ENCODE results near the gene APOF. TPM values are rescaled to one million over a fixed set of nuclear protein-coding genes. Genes with fewer than 3 reads are reported as not detected.
"Not testable (repeated sequence)": the region's sequence is repeated elsewhere in the genome, so short reads cannot be mapped to it uniquely, and the experiment has no call there.

Gene APOF
- total RNA-seq, 1 donor from 2014 or later, result not detected

- Mint-ChIP-seq H3K9me3 (no peaks in the 10 kb centered on the region), H3K27ac (ENCODE audit: unreplicated experiment) (peak overlapping the region; percentile 84), H3K4me3 (peak overlapping the region; percentile 96), H3K27me3 (ENCODE audit: low read depth) (peaks cover 11% of the 10 kb centered on the region), H3K4me1 (peaks cover 19% of the 10 kb centered on the region), H3K36me3 (ENCODE audit: low read depth) (peaks cover 3% of the 10 kb centered on the region)
- no peak for DNase-seq (ENCODE audit: low read depth, low spot score)
- TF ChIP-seq, protein P1, sequence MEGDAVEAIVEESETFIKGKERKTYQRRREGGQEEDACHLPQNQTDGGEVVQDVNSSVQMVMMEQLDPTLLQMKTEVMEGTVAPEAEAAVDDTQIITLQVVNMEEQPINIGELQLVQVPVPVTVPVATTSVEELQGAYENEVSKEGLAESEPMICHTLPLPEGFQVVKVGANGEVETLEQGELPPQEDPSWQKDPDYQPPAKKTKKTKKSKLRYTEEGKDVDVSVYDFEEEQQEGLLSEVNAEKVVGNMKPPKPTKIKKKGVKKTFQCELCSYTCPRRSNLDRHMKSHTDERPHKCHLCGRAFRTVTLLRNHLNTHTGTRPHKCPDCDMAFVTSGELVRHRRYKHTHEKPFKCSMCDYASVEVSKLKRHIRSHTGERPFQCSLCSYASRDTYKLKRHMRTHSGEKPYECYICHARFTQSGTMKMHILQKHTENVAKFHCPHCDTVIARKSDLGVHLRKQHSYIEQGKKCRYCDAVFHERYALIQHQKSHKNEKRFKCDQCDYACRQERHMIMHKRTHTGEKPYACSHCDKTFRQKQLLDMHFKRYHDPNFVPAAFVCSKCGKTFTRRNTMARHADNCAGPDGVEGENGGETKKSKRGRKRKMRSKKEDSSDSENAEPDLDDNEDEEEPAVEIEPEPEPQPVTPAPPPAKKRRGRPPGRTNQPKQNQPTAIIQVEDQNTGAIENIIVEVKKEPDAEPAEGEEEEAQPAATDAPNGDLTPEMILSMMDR (conservative IDR thresholded peaks at IDR 0.05), result no peak
Measured at GRCh38 chr12:56358836-56359532, 3.7 kb downstream of the APOF start.

DNA sequence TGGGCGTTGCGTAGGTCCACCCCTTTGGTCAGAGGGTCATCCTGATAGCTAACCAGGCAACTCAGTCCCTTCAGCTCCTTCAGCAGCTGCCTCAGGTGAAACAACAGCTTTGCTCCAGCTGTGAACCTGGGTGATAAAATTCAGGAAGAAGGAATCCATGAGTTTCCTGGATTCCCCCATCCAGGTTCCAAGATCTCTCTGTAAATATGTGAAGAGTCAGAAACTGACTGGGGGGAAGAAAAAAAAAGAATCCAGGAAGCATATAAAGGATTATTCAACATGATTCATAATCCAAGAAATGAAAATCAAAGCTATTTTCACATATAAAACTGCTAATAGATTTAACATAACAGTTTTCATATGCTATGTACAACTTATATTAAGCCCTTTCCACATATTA lies 11.3 kb downstream of the APOF start:
- H3K36me3 Mint-ChIP-seq (ENCODE audit: low read depth), result peaks cover 10% of the 10 kb centered on the region
- H3K4me1 Mint-ChIP-seq, result no peaks in the 10 kb centered on the region
- no peak for DNase-seq (ENCODE audit: low read depth, low spot score)
- no peak overlapping the region for H3K27ac Mint-ChIP-seq (ENCODE audit: unreplicated experiment)
- no peaks in the 10 kb centered on the region for H3K9me3 Mint-ChIP-seq
- no peaks in the 10 kb centered on the region for H3K27me3 Mint-ChIP-seq (ENCODE audit: low read depth)
- TF ChIP-seq, protein P1 (conservative IDR thresholded peaks at IDR 0.05), result no peak
- no peak overlapping the region for H3K4me3 Mint-ChIP-seq

DNA sequence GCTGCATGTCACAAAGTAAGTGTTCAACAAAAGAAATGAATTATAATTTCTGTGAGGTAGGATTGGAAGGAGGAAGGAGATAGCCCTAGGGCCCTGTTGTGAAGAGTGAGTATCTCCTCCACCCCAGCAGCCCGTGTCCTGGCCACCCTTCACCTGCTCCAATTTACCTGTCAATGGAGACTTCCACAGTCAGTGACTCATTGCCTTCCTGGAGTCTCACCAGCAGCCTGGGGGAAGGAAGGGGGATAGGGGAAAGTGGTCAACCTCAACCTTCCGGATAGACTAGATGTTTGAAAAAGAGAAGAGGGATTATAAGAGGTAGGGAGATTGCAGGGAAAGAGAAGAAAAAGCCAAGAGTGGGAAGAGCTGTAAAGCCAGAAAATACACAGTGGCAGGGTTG lies 12.0 kb downstream of the APOF start:
- H3K4me3 Mint-ChIP-seq, result no peak overlapping the region

GRCh38 chr12:56348776-56349175 lies 13.9 kb downstream of the APOF start:
- no peak overlapping the region for H3K27ac Mint-ChIP-seq (ENCODE audit: unreplicated experiment)
- DNase-seq (ENCODE audit: low read depth, low spot score), result no peak
- peaks cover 7% of the 10 kb centered on the region for H3K36me3 Mint-ChIP-seq (ENCODE audit: low read depth)
- no peaks in the 10 kb centered on the region for H3K27me3 Mint-ChIP-seq (ENCODE audit: low read depth)
- TF ChIP-seq, protein P1 (conservative IDR thresholded peaks at IDR 0.05), result no peak
- no peak overlapping the region for H3K4me3 Mint-ChIP-seq
- no peaks in the 10 kb centered on the region for H3K4me1 Mint-ChIP-seq
- no peaks in the 10 kb centered on the region for H3K9me3 Mint-ChIP-seq

More for the DNA sequence above, 12.0 kb downstream of the APOF start:
- H3K4me1 Mint-ChIP-seq, result no peaks in the 10 kb centered on the region
- no peaks in the 10 kb centered on the region for H3K27me3 Mint-ChIP-seq (ENCODE audit: low read depth)
- no peak overlapping the region for H3K27ac Mint-ChIP-seq (ENCODE audit: unreplicated experiment)
- TF ChIP-seq, protein P1 (conservative IDR thresholded peaks at IDR 0.05), result no peak
- H3K9me3 Mint-ChIP-seq, result no peaks in the 10 kb centered on the region
- peaks cover 7% of the 10 kb centered on the region for H3K36me3 Mint-ChIP-seq (ENCODE audit: low read depth)
- DNase-seq (ENCODE audit: low read depth, low spot score), result no peak

DNA sequence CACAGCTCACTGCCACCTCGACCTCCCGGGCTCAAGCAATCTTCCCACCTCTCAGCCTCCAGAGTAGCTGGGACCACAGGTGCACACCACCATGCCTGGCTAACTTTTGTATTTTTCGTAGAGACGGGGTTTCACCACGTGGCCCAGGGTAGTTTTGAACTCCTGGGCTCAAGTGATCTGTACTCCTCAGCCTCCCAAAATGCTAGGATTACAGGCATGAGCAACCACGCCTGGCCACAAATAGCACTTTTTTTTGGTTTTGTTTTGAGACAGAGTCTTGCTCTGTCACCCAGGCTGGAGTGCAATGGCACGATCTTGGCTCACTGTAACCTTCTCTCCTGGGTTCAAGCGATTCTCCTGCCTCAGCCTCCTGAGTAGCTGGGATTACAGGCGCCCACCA lies 15.4 kb downstream of the APOF start:
- H3K36me3 Mint-ChIP-seq (ENCODE audit: low read depth); H3K27ac Mint-ChIP-seq (ENCODE audit: unreplicated experiment); H3K4me1 Mint-ChIP-seq; H3K4me3 Mint-ChIP-seq; H3K27me3 Mint-ChIP-seq (ENCODE audit: low read depth); DNase-seq (ENCODE audit: low read depth, low spot score); H3K9me3 Mint-ChIP-seq: not testable (repeated sequence)

GRCh38 chr12:56346675-56347074 lies 16.0 kb downstream of the APOF start:
- H3K4me1 Mint-ChIP-seq, result no peaks in the 10 kb centered on the region
- no peak overlapping the region for H3K4me3 Mint-ChIP-seq
- no peaks in the 10 kb centered on the region for H3K27me3 Mint-ChIP-seq (ENCODE audit: low read depth)
- TF ChIP-seq, protein P1 (conservative IDR thresholded peaks at IDR 0.05), result no peak
- peaks cover 10% of the 10 kb centered on the region for H3K36me3 Mint-ChIP-seq (ENCODE audit: low read depth)
- H3K27ac Mint-ChIP-seq (ENCODE audit: unreplicated experiment), result no peak overlapping the region
- no peak for DNase-seq (ENCODE audit: low read depth, low spot score)
- H3K9me3 Mint-ChIP-seq, result no peaks in the 10 kb centered on the region

DNA sequence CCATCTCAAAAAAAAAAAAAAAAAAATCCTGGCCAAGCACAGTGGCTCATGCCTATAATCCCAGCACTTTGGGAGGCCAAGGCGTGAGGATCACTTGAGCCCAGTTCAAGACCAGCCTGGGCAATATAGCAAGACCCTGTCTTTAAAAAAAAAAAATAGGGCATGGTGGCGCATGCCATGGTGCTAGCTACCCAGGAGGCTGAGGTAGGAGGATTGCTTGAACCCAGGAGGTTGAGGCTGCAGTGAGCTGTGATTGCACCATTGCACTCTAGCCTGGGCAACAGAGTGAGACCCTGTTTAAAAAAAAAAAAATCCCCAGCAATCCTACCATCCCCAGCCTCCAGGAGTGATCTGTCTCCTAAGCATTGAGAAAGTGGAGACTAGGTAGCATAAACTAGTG lies 20.4 kb downstream of the APOF start:
- not testable (repeated sequence) for H3K36me3 Mint-ChIP-seq (ENCODE audit: low read depth); H3K4me3 Mint-ChIP-seq; H3K9me3 Mint-ChIP-seq; DNase-seq (ENCODE audit: low read depth, low spot score); H3K27ac Mint-ChIP-seq (ENCODE audit: unreplicated experiment); H3K4me1 Mint-ChIP-seq; H3K27me3 Mint-ChIP-seq (ENCODE audit: low read depth)

All from neural crest cell (in vitro differentiated cells).